UCSD-AML1 (cell line): Measurements from ENCODE around the gene INTS14.
A peak's percentile ranks its signal among the peaks of the same experiment; 100 is the strongest.

Experiments used
- DNase-seq: peaks from one replicate; lab custom pipeline; 2025; ENCODE audit not compliant: unreplicated experiment; lab: John Stamatoyannopoulos, UW

INTS14 gene

GRCh38 chr15:65535192-65535591 is 75.7 kb downstream of the INTS14 start:
- no peak for DNase-seq

GRCh38 chr15:65533057-65533756 is 77.7 kb downstream of the INTS14 start:
- no peak for DNase-seq

GRCh38 chr15:65532738-65533051 is 78.2 kb downstream of the INTS14 start:
- DNase-seq: no peak

- DNase-seq: peak; percentile 92
Measured at GRCh38 chr15:65530318-65531111, 80.4 kb downstream of the INTS14 start, which contains the start of gene HACD3. HACD3 (plus strand) TSS chr15:65530463; CDS start chr15:65530632, 169 bp downstream.

DNA sequence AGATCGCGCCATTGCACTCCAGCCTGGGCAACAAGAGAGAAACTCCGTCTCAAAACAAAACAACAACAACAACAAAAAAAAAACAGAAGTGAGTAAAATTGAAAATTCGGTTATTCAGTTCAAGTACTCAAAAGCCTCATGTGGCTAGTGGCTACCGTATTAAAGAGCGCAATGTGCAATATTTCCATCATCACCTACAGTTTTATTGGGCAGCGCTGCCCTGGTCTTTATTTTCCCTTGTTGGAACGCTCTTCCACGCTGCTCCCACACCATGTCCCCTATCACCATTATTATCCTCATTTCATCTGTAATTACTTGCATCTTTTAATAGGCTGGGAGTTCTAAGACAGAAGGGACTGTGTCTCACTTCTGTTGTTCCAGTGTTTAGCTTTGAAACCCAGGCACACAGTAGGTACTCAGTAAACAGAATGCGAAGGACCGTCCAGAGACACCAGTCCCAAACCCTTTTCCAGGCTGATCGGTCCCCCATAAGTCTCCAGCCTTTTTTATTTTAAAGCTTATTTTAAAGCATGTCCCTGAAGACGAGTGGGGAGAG is 81.1 kb downstream of the INTS14 start:
- no peak for DNase-seq
